NCI-H226 (cell line): ENCODE measurements around the gene CD79A.

Experiments used
- DNase-seq: peaks from one replicate; pipeline ENCODE4 v3.0.0-alpha.2; 2015

The CD79A gene

DNA sequence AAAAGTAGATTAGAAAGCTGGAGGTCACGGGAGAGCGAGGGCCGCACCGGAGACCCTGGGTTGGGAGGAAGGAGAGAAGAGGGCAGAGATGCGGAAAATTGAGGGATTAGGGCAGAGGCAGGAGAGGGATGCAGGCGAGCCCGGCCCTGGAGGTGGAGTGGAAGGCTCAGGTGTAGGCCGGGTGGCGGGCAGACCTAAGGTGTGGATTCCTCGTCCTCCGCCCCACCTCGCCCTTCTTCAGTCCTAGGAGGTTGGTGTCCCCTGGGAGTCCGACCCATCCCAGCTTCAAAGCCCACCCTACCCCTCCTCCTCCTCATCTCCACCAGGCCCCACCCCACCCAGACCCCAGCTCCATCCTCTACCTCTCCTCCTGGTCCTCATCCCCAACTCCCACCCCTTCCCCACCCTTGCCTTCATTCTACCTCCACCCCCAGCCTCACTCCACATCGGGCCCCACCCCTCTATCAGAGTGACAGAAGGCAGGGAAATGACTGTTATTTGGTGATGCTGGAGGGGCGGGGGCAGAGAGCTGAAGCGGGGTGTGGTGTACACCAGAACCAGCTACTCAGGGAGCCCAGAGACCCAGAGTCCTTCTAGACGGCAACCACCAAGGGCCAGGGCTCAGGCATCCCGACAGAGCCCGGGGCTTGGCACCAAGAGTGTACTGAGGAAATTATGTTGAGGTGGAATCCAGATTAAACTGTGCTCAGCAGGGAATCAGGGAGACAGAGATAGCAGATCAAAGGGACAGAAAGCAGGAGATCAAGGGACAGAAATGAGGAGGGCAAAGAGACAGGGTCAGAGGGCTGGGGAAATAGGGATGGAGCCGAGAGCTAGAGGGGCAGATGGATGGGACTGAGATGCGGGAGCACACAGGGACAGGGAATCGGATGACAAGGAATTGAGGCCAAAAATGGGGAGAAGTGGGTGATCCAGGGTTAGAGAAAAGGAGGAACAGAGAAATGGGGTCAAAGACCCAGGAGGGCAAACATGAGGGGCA is 44.8 kb downstream of the CD79A start:
- no peak for DNase-seq

DNA sequence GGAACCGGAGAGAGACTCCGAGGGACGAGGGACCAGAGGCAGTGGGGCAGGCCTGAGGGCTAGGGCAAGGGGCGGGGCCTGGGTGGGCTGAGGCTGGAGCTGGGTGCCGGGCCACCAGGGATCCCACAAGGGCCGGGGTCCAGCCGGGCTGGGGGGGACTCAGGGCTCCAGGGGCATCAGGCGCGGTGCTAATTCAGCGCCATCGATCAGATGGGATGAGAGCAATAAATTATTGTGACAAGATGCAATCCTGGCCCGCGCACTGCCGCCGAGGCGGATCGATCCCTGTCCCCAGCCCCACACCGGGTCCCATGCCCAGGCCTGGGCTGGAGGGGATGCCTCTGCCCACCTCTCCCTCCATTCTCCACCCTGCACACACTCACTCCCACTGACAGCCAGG is 45.5 kb downstream of the CD79A start:
- DNase-seq, result no peak

GRCh38 chr19:41923045-41923788 is 46.1 kb downstream of the CD79A start:
- DNase-seq, result no peak

GRCh38 chr19:41924151-41925145 is 47.4 kb downstream of the CD79A start:
- DNase-seq, result no peak

- no peak for DNase-seq
Measured at GRCh38 chr19:41925208-41926003, 48.3 kb downstream of the CD79A start.

DNA sequence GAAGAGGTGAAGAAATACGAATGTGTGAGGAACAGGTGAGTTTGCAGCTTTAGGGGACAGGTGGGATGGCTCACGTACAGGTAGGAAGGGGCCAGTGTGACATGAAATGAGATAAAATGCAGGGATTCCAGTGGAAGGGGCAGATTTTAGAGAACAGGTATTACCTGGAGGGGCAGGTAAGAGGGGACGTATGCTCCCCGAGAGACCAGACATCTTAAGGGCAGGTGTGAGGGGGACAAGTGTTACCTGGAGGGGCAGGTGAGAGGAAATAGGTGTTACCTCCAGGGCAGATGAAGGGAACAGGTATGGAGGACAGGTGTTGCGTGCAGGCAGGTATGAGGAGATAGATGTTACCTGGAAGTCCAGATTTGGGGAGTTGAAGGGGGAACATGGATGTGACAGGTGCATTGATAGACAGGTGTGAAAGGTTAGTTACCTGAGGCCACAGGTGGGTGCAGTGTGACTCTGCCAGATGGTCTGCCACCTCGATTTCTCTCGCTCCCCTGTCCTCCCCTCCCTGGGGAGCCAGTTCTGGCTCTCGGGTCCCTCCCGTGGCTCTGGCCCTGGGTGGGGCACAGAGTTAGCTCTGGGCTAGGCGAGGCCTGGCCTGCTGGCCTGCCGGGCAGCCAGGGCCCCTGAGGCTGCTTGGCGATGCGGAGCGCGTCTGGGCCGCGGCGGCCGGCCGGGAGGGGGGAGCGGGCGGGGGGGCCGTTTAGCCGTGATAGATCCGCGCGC is 49.1 kb downstream of the CD79A start:
- DNase-seq, result no peak

GRCh38 chr19:41926763-41927496 is 49.9 kb downstream of the CD79A start:
- DNase-seq, result no peak

GRCh38 chr19:41927497-41928192 is 50.6 kb downstream of the CD79A start:
- no peak for DNase-seq

GRCh38 chr19:41928221-41928683 is 51.2 kb downstream of the CD79A start, which contains the start of gene ERFL:
Gene ERFL, minus strand, starts transcription at chr19:41928449. Its CDS starts 15,530 bp downstream, at chr19:41912919.
- peak; percentile 14 for DNase-seq

- DNase-seq, result no peak
Measured at GRCh38 chr19:41928754-41929535, 51.9 kb downstream of the CD79A start.

DNA sequence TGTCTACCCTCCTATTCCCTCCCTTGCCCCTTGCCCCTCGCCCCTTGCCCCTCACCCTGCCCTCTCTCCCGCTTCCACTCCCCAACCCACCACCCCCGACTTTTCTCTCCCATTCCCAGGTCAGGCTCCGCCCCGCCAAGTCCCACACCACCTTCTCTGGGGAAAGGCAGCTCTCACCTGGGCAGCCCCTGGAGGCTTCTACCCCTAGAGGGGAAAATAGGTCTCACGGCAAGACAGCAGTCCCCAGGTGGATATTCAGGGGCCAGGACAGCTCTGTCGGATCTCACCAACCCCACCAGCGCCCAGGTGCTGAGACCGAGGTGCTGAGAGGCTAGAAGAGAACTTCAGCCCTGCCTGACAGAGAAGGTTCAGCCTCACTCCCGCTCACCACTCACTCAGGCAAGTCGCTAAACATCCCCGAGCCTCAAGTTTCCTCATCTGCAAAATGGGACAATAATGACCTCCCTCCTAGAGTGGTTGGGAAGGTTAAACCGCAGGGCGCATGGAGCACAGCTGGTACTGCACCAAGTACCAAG is 52.5 kb downstream of the CD79A start:
- DNase-seq, result no peak

DNA sequence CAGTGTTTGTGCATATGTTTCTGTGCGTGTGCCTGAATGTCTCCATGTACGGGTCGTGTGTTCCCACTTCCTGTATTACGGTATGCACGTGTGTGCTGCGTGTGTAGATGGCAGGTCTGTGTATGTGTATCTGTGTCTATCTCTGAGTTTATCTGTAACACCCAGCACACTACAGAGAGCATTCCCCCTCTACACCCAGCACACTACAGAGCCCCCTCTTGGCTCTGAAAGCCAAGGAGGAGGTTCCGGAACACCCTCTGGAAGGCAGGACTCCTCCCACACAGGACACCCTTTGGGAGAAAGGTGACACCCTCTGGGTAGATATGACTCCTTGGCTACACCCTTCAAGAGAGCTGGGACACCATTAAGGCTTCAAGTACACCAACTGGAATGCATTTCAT is 53.2 kb downstream of the CD79A start:
- no peak for DNase-seq
